KMS-11 (cell line): ENCODE data around the gene ZNF783.

Source experiments
- H2AFZ ChIP-seq: fragments of 200-600 bp; sonication (generic); 2 replicates; pipeline ENCODE4 v1.6.1; 2016; ENCODE audit warnings: antibody characterized with exemption, mixed run types, low read depth
- H3K27ac ChIP-seq: fragments of 200-600 bp; sonication (generic); 2 replicates; pipeline ENCODE4 v1.6.1; 2016; ENCODE audit warnings: mild to moderate bottlenecking, mixed run types
- H3K27me3 ChIP-seq: fragments of 200-600 bp; sonication (generic); 2 replicates; pipeline ENCODE4 v1.6.1; 2017; ENCODE audit warnings: mild to moderate bottlenecking, low read depth, mixed run types, moderate library complexity; ENCODE audit not compliant: insufficient read depth
- H3K36me3 ChIP-seq: fragments of 200-600 bp; sonication (generic); 2 replicates; pipeline ENCODE4 v1.6.1; 2017; ENCODE audit warnings: mild to moderate bottlenecking, mixed run types; ENCODE audit not compliant: insufficient read depth
- H3K4me1 ChIP-seq: fragments of 200-600 bp; sonication (generic); 2 replicates; pipeline ENCODE4 v1.6.1; 2016; ENCODE audit warnings: mild to moderate bottlenecking, low read depth, mixed run types; ENCODE audit not compliant: poor library complexity, severe bottlenecking
- H3K4me2 ChIP-seq: fragments of 200-600 bp; sonication (generic); 2 replicates; pipeline ENCODE4 v1.7.0; 2016; ENCODE audit warnings: mild to moderate bottlenecking, mixed run types
- H3K4me3 ChIP-seq: fragments of 200-600 bp; sonication (generic); IDR thresholded peaks from 2 replicates; pipeline ENCODE4 v1.6.1; 2017; ENCODE audit warnings: low read depth, low read length, mixed read lengths; ENCODE audit not compliant: insufficient read depth
- H3K79me2 ChIP-seq: fragments of 200-600 bp; sonication (generic); 2 replicates; pipeline ENCODE4 v1.6.1; 2016; ENCODE audit warnings: low read depth, mixed run types; ENCODE audit not compliant: insufficient read depth
- H3K9ac ChIP-seq: fragments of 200-600 bp; sonication (generic); 2 replicates; pipeline ENCODE4 v1.6.1; 2016; ENCODE audit warnings: mild to moderate bottlenecking, mixed run types
- H4K20me1 ChIP-seq: fragments of 200-600 bp; sonication (generic); 2 replicates; pipeline ENCODE4 v1.6.1; 2016; ENCODE audit warnings: mild to moderate bottlenecking, mixed run types; ENCODE audit not compliant: insufficient read depth
- CTCF ChIP-seq: fragments of 200-600 bp; sonication (generic); conservative IDR thresholded peaks from 2 replicates; pipeline ENCODE4 v1.6.1; 2017; ENCODE audit warnings: low read depth, mild to moderate bottlenecking, antibody characterized with exemption, low read length, moderate library complexity, mixed read lengths

ZNF783 gene

GRCh38 chr7:149291036-149291780 is 29.2 kb downstream of the ZNF783 start:
- Histone ChIP-seq H3K27me3 (no peaks in the 10 kb centered on the region), H3K9ac (no peak overlapping the region), H3K4me1 (peaks cover 4% of the 10 kb centered on the region), H3K4me2 (no peak overlapping the region), H2AFZ (no peak overlapping the region), H4K20me1 (no peaks in the 10 kb centered on the region), H3K4me3 (no peak overlapping the region), H3K36me3 (no peaks in the 10 kb centered on the region), H3K79me2 (no peaks in the 10 kb centered on the region), H3K27ac (no peak overlapping the region)
- TF ChIP-seq CTCF = no peak

GRCh38 chr7:149291781-149292461 is 29.9 kb downstream of the ZNF783 start:
- Histone ChIP-seq H3K4me3 (no peak overlapping the region), H3K27me3 (no peaks in the 10 kb centered on the region), H2AFZ (no peak overlapping the region), H3K4me2 (no peak overlapping the region), H3K27ac (no peak overlapping the region), H3K36me3 (no peaks in the 10 kb centered on the region), H4K20me1 (no peaks in the 10 kb centered on the region), H3K4me1 (peaks cover 4% of the 10 kb centered on the region), H3K9ac (no peak overlapping the region), H3K79me2 (no peaks in the 10 kb centered on the region)
- TF ChIP-seq CTCF = no peak

- Histone ChIP-seq H3K4me2 (no peak overlapping the region), H3K4me1 (peaks cover 4% of the 10 kb centered on the region), H2AFZ (no peak overlapping the region), H3K79me2 (no peaks in the 10 kb centered on the region), H4K20me1 (no peaks in the 10 kb centered on the region), H3K27me3 (no peaks in the 10 kb centered on the region), H3K9ac (no peak overlapping the region), H3K4me3 (no peak overlapping the region), H3K27ac (no peak overlapping the region), H3K36me3 (no peaks in the 10 kb centered on the region)
- TF ChIP-seq CTCF = no peak; the same call in 1 of the 2 replicates
Observed at GRCh38 chr7:149292462-149292823, 30.4 kb downstream of the ZNF783 start.

GRCh38 chr7:149293338-149293737 is 31.3 kb downstream of the ZNF783 start:
- no peak overlapping the region for H3K4me3 ChIP-seq
- no peak for TF ChIP-seq CTCF

More at GRCh38 chr7:149293338-149293737, 31.3 kb downstream of the ZNF783 start:
- Histone ChIP-seq H3K4me1 (peaks cover 4% of the 10 kb centered on the region), H3K4me2 (no peak overlapping the region), H4K20me1 (no peaks in the 10 kb centered on the region), H3K79me2 (no peaks in the 10 kb centered on the region), H3K36me3 (no peaks in the 10 kb centered on the region), H3K27ac (no peak overlapping the region), H2AFZ (no peak overlapping the region), H3K27me3 (no peaks in the 10 kb centered on the region), H3K9ac (no peak overlapping the region)
